Measurements from ENCODE around the gene HSPA12A. TPM values are rescaled to one million over a fixed set of nuclear protein-coding genes. Genes with fewer than 3 reads are reported as not detected.

HSPA12A gene
- total RNA-seq, 1 donor from 2014 or later: 11.0 TPM

DNA sequence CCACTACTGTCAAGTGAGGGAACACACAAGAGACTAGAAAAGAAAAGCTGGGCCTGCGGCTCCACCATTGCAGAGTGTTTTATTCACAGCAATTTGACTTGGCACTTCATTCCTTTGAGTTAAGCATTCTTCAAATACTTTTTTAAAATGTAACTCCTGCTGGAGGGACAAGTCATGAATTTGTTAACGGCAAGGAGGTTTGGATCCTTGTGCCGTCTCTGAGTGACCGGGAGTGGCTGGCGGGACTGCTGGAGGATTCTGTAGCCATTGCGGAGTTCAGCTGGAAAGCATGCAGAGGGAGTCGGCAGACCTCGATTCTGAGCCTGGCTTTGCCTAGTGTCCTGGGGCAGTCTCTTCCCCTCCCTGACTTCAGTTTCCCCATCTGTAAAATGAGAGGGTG, 9.8 kb downstream of the HSPA12A start:
- Mint-ChIP-seq H3K36me3 (no peaks in the 10 kb centered on the region), H3K27ac (no peak overlapping the region), H3K9me3 (no peaks in the 10 kb centered on the region), H3K4me1 (ENCODE audit: unreplicated experiment) (no peaks in the 10 kb centered on the region), H3K4me3 (no peak overlapping the region), H3K27me3 (peaks cover 5% of the 10 kb centered on the region)
- DNase-seq (ENCODE audit: extremely low spot score, unreplicated experiment): no peak
- TF ChIP-seq, protein P1, sequence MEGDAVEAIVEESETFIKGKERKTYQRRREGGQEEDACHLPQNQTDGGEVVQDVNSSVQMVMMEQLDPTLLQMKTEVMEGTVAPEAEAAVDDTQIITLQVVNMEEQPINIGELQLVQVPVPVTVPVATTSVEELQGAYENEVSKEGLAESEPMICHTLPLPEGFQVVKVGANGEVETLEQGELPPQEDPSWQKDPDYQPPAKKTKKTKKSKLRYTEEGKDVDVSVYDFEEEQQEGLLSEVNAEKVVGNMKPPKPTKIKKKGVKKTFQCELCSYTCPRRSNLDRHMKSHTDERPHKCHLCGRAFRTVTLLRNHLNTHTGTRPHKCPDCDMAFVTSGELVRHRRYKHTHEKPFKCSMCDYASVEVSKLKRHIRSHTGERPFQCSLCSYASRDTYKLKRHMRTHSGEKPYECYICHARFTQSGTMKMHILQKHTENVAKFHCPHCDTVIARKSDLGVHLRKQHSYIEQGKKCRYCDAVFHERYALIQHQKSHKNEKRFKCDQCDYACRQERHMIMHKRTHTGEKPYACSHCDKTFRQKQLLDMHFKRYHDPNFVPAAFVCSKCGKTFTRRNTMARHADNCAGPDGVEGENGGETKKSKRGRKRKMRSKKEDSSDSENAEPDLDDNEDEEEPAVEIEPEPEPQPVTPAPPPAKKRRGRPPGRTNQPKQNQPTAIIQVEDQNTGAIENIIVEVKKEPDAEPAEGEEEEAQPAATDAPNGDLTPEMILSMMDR (conservative IDR thresholded peaks at IDR 0.05): no peak

DNA sequence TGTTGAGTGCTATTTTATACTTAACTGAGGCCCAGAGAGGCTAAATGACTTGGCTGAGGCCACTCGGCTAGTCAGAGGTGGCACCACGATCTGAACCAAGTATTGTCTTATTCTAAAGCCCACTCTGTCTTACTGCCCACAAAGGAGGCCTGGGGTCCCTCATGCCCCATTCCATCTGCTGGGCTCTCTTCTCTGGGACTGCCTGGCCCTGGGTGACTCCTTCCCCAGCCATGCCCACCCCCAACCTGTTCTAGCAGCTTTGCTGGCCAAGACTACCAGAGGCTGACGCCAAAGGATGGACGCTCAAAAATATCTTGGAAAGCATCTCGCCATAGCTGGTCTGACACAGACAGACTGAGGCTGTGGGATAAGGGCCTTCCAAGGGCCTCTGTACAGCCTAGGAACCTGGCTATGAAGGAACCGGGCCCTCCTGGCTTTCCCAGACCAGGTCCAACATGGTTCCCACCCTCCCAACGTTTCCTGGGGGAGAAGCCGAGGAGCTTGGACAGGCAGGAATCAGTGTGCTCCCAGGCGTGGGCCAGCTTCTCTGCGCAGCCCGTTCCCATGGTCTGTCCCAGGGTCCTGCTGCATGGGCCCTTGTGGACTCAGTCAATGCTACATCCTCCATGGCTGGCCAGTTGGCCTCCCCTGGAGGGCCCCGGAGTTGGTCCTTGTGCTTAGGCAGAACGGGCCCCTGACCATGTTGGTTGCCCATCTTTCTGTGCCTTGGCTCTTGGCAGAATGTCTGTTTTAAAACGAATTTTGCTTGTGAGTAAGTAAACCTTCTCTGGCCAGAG, 11.7 kb downstream of the HSPA12A start:
- no peaks in the 10 kb centered on the region for H3K4me1 Mint-ChIP-seq (ENCODE audit: unreplicated experiment)
- H3K27ac Mint-ChIP-seq: no peak overlapping the region
- no peak overlapping the region for H3K4me3 Mint-ChIP-seq
- H3K36me3 Mint-ChIP-seq: no peaks in the 10 kb centered on the region
- H3K9me3 Mint-ChIP-seq: no peaks in the 10 kb centered on the region
- TF ChIP-seq, protein P1 (conservative IDR thresholded peaks at IDR 0.05): no peak
- DNase-seq (ENCODE audit: extremely low spot score, unreplicated experiment): no peak
- peaks cover 5% of the 10 kb centered on the region for H3K27me3 Mint-ChIP-seq

DNA sequence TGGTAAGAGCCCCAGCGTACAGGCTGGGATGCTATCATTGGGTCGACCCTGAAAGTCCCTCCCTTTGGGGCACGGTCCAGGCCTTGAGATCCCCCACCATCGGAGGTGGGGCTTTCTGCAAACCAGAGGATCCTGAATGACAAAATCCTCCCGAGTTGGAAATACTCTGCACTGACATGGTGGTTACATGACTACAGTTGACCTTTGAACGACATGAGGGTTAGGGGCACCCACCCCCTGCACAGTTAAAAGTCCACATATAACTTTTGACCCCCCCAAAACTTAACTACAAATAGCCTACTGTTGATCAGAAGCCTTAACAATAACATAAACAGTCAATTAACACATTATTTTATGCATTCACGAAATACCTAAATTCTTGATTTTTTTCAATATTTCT, 13.1 kb downstream of the HSPA12A start:
- TF ChIP-seq, protein P1 (conservative IDR thresholded peaks at IDR 0.05): no peak
- Mint-ChIP-seq H3K4me1 (ENCODE audit: unreplicated experiment) (no peaks in the 10 kb centered on the region), H3K27ac (no peak overlapping the region), H3K36me3 (no peaks in the 10 kb centered on the region), H3K9me3 (no peaks in the 10 kb centered on the region), H3K4me3 (no peak overlapping the region), H3K27me3 (peaks cover 5% of the 10 kb centered on the region)
- DNase-seq (ENCODE audit: extremely low spot score, unreplicated experiment): no peak

DNA sequence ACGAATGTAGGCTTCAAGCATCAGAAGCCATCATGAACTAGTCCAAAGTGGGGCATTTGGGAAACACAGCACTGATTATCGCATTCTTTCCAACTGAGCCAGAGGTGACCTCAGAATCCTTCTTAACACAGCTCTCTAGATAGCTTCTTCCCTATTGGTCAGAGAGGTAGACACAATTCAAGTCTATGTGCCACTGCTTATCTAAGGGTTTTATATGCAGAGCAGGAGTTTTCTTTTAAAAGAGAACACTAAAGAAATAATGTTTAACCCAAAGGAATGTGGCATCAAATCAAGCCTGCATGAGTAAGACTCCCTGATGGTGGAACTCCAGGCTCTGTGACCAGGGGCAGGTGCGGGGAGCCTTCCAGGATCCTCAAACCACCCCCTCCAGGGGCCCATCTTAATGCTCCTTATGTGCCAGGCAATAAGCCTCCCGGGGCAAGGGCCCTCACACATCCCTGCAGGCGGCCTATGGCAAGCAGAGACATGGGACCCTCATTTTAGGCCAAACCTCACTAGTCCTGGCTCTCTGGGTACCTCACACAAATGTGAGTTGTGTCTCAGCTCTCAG, 13.8 kb downstream of the HSPA12A start:
- H3K4me1 Mint-ChIP-seq (ENCODE audit: unreplicated experiment): no peaks in the 10 kb centered on the region
- H3K9me3 Mint-ChIP-seq: no peaks in the 10 kb centered on the region
- no peak for DNase-seq (ENCODE audit: extremely low spot score, unreplicated experiment)
- H3K4me3 Mint-ChIP-seq: no peak overlapping the region
- TF ChIP-seq, protein P1 (conservative IDR thresholded peaks at IDR 0.05): no peak
- H3K27me3 Mint-ChIP-seq: peaks cover 5% of the 10 kb centered on the region
- no peaks in the 10 kb centered on the region for H3K36me3 Mint-ChIP-seq
- H3K27ac Mint-ChIP-seq: no peak overlapping the region

DNA sequence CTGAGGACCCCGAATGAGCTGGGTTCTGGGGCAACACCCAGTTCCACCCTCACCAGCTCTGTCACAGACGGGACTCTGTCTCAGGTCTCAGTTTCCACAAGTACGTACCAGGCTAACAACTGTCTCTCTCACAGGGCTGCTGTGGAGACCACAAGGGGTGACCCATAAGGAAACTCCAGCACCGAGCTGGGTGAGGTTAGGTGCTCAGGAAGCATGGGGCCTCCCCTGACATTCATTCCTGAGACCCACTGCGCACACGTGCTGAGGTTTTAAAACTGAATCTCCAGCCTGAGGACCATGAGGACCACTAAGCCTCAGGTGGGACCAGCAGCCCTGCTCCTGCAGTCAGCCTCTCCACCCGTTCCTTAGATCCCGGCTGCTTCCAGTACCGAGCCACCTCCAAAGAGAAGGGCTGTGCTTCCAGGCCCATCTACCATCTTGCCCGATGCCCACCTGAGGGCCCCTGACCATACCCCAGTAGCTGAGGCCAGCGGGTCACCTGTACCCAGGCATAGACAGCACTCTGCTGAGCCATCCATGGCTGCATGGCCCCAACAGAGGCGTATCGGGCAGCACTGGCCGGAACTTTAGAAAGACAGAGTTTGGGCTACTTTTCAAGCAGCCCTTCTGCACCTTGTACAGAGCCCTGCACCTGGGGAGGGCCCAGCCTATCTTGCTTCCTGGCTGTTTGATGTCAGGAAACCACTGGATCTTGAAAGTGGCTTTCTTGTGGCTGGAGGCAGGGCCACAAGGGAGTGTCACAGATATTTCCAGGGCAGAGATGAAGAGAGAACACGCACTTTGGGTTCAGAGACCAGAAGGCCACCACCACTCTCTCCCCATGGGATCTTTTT, 18.7 kb downstream of the HSPA12A start:
- H3K36me3 Mint-ChIP-seq: no peaks in the 10 kb centered on the region
- H3K27ac Mint-ChIP-seq: no peak overlapping the region
- no peak for DNase-seq (ENCODE audit: extremely low spot score, unreplicated experiment)
- H3K4me3 Mint-ChIP-seq: no peak overlapping the region
- H3K4me1 Mint-ChIP-seq (ENCODE audit: unreplicated experiment): peaks cover 22% of the 10 kb centered on the region
- TF ChIP-seq, protein P1 (conservative IDR thresholded peaks at IDR 0.05): no peak
- no peaks in the 10 kb centered on the region for H3K9me3 Mint-ChIP-seq
- H3K27me3 Mint-ChIP-seq: no peaks in the 10 kb centered on the region

Measured in type B pancreatic cell (in vitro differentiated cells).